GM18508 (cell line): ENCODE measurements around the gene MINAR2.

Experiments used
- ATAC-seq: cut with Tn5 transposase; IDR thresholded peaks from one replicate; pipeline ENCODE4 v1.9.1; 2021; ENCODE audit warnings: moderate number of reproducible peaks; ENCODE audit not compliant: insufficient read depth, unreplicated experiment

Gene MINAR2

DNA sequence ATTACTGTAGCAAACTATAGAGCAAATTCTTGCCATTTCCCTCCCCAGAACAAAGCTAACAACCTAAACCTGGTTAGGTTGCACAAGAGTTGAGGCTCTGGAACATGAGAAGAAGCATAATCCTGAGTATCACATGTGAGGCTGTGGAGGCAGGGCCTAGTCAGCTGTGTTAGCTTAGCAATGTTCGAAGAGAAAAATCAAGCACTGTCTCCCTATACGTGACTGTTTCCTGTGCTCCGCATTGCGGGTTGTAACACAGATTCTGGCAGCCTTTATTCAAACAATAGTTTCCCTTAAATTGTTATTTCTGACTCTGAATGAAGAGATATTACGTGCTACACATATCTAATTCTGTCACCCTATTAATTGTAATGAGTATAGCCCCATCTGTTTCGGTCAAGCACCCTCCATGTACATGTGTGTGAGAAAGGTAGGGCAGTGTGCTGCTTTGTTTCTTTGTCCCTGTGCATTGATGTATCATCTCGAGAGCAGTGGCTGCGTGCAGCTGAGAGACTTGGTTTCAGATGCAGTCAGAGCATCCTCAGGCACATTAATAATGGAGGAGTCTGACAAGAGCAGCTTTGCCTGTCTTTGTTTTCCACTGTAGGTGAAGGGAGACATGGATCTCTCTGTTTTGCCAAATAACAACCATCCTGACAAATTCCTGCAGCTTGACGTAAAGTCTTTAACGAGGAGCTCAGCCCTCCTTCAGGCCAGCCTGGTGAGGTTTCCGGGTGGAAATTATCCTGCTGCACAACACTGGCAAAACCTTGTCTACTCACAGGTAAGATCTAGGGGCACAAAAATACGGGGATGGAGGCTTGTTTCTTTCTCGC, at the start of gene MINAR2:
MINAR2 (plus strand) TSS at position 523 of the 836 bp plus-strand sequence; CDS start at position 620, 97 bp downstream.
- ATAC-seq = no peak

DNA sequence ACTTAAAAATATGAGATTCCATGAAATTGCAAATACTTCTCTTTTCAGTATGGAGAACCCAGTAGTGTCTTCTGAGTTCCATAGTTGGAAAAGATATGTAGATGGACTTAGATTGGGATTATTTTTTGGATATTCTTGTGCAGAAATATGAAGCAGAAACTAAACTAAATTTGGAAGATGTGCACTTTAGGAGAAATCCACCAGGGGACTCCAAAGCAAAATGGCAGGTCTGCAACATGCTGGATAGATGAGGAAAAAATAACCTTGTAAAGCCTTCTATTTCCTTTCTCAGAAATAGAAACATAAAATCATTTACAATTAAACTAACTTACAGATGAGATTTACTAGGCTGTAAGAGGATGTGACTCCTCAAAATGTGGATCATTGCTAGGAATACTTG, 49.2 kb upstream of the MINAR2 start:
- no peak for ATAC-seq

DNA sequence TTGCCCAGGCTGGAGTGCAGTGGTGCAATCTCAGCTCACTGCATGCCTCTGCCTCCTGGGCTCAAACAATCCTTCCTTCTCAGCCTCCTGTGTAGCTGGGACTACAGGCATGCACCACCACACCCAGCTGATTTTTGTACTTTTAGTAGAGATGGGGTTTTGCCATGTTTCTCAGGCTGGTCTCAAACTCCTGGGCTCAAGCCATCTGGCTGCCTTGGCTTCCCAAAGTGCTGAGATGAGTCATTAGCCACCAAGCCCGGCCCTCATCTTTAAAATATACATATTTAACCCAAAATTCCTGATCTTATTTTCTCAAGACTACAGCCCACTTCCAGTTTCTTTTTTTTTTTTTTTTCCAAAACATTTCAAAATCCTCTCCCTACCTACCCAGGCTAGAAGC, 31.7 kb upstream of the MINAR2 start:
- ATAC-seq = no peak

- no peak for ATAC-seq
Measured at GRCh38 chr5:129716651-129717050, 31.2 kb upstream of the MINAR2 start.

DNA sequence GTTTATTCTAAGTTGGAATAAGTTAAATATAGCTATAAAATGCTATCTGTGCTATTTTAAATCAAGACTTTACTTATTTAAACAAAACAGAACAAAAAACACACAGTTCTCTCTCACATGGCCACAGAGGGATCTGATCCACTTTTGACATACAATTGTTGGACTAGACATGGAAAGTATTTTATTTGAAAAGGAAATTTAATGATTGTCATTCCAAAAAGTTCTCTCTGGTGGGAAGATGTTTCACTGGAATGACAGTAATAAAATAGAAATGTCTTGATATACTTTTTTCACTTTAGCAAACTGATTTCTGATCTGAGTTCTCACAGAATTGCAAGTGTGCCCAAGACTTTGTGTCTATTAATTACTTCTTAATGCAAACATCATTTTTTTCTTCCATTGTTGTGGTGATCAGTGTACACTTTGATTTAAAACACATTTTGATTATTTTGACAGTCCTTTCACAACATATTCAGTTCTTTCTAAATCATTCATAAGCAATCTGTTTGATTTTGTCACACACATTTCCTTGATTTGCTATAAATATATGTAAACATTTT, 30.1 kb upstream of the MINAR2 start:
- no peak for ATAC-seq

DNA sequence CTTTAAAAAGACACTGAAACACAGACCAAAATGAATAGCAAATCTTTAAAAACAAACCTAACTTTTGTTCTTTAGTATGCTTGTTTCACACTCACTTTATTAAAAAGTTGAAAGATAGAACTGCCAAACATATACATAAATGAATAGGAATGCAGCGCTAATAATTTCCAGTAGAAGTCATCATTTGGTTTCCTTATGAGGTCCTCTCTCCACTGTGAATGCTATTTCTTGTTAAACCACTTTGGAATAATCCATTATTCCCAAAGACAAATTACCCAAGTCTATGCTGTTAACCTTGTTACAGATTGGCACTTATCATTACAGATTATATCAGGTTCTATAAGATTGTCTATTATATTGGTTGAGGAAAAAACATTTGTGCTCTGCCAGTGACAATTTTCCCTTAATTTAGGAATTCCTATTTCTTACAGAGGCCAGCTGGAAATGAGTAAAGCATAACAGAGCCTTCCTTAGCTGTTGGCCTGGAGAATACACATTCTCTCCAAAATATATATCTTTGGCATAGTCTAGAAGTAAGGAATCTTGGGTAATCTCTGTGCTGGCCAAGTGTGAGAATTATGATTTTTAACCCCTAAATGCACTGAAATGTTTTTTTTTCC, 29.3 kb upstream of the MINAR2 start:
- no peak for ATAC-seq

- ATAC-seq = no peak
Measured at GRCh38 chr5:129724222-129724621, 23.7 kb upstream of the MINAR2 start.

GRCh38 chr5:129724647-129725046, 23.2 kb upstream of the MINAR2 start:
- ATAC-seq = no peak

GRCh38 chr5:129739773-129740172, 8.1 kb upstream of the MINAR2 start:
- no peak for ATAC-seq

DNA sequence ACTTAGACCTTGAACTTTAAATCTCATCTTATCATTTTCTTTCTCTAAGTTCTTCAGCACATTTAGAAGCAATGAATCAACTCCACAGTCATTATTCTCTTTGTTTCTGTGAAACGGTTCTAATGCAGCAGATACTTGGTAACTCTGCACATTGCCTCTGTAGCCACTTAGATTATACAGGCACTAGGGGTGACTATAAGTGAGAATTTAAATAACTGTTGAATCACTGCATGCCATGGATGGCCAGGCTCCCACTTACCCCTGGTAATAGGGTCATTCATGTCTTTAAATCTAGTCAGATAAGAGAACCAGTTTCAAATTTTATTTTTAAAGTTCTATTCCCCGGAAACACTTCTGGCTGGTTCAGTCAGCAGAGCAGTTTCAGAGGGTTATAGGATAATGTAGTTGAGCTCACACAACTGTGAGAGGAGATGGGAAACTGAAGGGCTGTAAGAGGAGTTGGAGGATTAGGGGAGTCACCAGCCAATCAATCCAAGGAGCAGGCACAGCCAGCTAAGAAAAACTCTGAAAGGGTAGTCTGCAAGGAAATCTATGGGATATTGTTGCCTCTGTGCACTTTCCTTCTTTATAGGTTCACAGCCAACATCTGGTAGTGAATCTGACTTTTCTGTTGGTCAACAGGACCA, 4.2 kb upstream of the MINAR2 start:
- ATAC-seq = no peak

DNA sequence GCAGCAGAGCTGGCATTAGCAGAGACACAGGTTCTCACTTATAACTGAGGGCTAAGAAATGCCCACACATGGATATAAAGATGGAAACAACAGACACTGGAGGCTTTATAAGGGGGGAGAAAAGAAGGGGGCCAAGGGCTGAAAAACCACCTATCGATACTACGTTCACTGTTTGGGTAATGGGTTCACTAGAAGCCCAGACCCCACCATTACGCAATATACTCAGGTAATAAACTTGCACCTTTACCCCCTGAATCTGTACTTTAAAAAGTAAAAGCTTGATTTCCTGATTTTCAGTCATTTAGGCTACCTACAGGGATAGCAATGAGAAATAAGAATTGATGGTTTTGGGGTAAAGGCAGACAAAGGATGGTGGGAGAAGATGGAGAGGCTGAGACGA, 1.9 kb upstream of the MINAR2 start:
- ATAC-seq = no peak

GRCh38 chr5:129746876-129747275, 1.0 kb upstream of the MINAR2 start:
- no peak for ATAC-seq

- ATAC-seq = no peak
Measured at GRCh38 chr5:129748913-129749880, 1.3 kb downstream of the MINAR2 start.

DNA sequence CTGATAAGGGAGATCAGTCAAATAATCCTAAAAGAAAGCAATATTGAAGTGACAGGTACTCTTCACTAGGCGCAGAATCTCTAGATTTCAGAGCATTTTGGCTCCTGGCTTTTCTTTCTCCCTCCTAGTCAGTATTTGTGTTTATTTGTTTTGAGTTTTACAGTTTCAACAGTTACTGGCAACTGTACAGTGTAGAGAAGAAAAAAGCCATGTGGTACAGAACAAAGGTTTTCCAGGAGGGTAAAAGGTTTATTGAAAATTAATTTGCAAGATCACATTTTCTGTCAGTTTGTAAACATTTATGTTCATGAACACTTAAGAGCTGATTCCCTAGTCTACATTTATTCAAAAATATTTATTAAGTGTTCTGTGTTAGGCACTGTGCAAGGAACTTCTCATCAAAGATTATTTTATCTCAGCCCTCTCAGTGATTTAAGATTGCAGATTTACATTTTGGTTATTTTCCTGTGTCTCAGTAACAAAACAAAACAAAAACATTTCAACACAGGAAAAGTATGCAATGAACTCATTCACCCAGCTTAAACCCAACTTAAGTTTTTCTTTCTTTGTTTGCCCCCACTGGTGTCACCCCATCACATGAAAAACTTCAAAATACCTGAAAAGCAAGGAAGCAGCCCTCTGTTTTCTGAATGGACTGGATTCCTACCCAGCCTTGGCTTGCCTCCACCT, 12.9 kb downstream of the MINAR2 start:
- no peak for ATAC-seq

DNA sequence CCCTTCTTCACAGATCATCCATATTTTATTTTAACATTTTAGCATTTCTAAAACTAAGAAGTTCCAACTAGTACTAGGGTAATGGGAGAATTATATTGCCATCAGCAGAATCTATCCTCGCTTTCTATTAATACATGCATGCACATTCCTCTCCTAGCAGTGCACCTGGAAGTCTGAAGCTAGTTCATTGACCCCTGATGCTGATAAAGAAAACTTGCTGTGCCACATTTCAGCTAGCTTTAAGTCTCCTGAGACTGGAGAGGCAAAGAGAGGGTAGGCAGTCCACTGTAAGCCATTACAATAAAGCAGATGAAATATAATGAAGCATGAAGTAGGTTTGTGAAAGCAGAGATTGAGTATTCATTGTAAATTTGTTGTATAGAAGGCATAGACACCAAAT, 15.8 kb downstream of the MINAR2 start:
- ATAC-seq = no peak

DNA sequence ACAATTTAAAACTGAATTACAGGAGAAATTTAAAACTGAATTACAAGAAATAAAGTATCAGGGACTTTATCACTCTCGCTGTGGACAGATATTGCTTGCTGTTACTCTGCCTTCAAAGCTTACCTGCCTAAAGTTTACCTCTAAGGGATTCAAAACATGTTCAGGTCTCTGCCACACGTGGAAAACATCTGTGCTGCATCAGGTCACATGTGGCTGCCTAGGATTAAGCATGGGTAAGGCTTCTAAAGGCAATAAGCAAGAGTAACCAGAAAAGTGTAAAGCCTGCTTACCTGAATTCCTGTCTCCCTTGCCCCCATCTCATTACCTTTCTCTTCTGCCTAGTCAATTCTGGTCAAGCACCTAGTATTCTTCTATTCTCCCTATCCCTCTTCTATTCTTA, 18.9 kb downstream of the MINAR2 start:
- no peak for ATAC-seq

DNA sequence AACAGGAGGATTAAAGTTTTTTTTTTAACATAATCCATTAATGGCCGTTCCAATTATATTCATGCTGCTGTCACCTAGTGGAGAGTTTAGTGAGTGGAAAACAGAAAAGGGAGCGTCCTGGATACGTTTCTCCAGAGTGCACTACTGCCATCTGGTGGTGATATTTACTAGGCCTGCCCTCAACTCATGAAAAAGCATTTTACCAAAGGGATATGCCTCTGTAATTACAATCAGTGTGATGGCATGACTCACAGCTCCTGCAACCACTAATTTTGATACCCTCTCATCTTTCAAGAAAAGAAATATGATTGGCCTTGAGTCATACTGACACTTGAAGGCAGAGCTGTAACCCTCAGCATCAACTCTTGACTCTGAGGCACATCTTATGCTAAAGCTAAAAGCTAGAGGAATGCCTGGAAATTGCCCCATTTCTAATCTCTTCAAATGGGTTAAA, 20.1 kb downstream of the MINAR2 start:
- ATAC-seq = peak; percentile 93

DNA sequence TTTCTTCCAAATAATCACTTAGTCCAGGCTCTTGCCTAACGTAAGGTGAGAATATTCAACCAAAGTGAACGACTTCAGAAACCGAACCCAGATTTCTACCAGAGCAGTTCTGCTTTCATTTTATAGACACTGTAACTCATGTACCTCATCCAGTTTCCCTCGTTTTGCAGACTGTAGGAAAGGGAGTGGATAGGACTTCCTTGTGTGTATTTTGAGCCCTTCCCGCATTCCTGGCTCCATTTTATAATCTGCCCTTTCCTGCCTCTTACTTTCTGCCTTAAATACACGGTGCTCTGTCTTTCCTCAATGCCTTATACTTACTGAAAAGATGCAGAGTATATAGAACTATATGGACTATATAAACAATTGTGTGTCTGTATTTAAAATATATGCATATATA, 20.8 kb downstream of the MINAR2 start:
- ATAC-seq = no peak
